ENCODE measurements around the gene RASGRF1. TPM values are rescaled to one million over a fixed set of nuclear protein-coding genes. Genes with fewer than 3 reads are reported as not detected.

RASGRF1 gene
- total RNA-seq, 1 donor from 2014 or later, result 0.48 TPM

- H3K36me3 Mint-ChIP-seq (ENCODE audit: unreplicated experiment), result no peaks in the 10 kb centered on the region
- TF ChIP-seq, protein P1, sequence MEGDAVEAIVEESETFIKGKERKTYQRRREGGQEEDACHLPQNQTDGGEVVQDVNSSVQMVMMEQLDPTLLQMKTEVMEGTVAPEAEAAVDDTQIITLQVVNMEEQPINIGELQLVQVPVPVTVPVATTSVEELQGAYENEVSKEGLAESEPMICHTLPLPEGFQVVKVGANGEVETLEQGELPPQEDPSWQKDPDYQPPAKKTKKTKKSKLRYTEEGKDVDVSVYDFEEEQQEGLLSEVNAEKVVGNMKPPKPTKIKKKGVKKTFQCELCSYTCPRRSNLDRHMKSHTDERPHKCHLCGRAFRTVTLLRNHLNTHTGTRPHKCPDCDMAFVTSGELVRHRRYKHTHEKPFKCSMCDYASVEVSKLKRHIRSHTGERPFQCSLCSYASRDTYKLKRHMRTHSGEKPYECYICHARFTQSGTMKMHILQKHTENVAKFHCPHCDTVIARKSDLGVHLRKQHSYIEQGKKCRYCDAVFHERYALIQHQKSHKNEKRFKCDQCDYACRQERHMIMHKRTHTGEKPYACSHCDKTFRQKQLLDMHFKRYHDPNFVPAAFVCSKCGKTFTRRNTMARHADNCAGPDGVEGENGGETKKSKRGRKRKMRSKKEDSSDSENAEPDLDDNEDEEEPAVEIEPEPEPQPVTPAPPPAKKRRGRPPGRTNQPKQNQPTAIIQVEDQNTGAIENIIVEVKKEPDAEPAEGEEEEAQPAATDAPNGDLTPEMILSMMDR (IDR thresholded peaks at IDR 0.05), result no peak
- H3K4me3 Mint-ChIP-seq (ENCODE audit: unreplicated experiment), result no peak overlapping the region
- DNase-seq (ENCODE audit: extremely low spot score, unreplicated experiment), result no peak
- H3K27me3 Mint-ChIP-seq (ENCODE audit: unreplicated experiment), result peaks cover 28% of the 10 kb centered on the region
- H3K9me3 Mint-ChIP-seq (ENCODE audit: unreplicated experiment), result no peaks in the 10 kb centered on the region
- peaks cover 3% of the 10 kb centered on the region for H3K4me1 Mint-ChIP-seq (ENCODE audit: unreplicated experiment)
- H3K27ac Mint-ChIP-seq (ENCODE audit: unreplicated experiment), result no peak overlapping the region
Observed at GRCh38 chr15:78938658-78939488, 151.7 kb downstream of the RASGRF1 start.

DNA sequence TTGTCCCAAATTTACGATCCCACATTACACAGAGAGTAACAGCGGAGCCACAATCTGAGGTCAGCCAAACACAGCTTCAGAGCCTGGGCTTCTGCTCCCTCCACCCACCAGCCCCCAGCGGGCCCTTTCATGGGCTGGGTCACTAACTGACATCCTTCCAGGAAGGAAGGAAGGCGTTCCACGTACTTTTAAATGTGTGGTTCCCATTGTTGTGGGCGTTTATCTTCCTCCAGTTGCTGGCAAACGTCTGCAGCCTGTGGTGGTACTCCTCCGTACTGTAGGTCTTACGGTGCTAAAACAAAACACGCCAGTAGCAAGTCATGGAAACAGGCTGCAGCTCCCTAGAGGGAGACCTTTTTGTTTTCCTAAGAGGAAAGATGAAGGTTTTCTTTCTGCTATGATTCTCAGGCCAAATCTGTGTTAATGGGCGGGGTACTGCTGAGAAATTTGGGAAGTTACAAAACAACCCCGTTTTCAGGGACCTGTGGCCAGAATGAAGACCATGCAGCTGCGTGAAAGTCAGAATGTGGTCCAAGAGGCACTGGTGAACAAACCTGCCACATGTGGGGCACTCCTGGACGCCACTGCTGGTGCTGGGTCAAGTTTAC is 153.3 kb downstream of the RASGRF1 start:
- H3K36me3 Mint-ChIP-seq (ENCODE audit: unreplicated experiment), result no peaks in the 10 kb centered on the region
- peaks cover 19% of the 10 kb centered on the region for H3K27me3 Mint-ChIP-seq (ENCODE audit: unreplicated experiment)
- H3K4me1 Mint-ChIP-seq (ENCODE audit: unreplicated experiment), result peaks cover 4% of the 10 kb centered on the region
- DNase-seq (ENCODE audit: extremely low spot score, unreplicated experiment), result no peak
- no peaks in the 10 kb centered on the region for H3K9me3 Mint-ChIP-seq (ENCODE audit: unreplicated experiment)
- no peak overlapping the region for H3K4me3 Mint-ChIP-seq (ENCODE audit: unreplicated experiment)
- no peak overlapping the region for H3K27ac Mint-ChIP-seq (ENCODE audit: unreplicated experiment)
- TF ChIP-seq, protein P1 (IDR thresholded peaks at IDR 0.05), result no peak

DNA sequence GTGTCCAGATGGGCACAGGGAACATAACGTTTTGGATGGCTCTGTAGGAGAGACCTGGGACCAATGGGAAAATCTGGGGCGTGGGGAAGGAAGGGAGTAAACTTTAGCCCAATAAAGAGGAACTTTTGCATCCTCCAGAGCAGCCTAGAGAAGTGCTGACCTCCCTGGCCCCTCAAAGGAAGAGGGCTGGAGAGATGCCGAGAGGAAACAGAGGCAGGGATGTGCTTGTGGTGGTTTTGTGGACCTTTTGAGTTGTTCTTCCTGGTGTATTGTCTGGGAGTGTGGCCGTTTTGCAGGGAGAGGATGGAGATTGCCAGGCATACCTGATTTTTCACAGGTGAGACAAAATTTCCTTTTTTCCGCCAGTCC is 155.9 kb downstream of the RASGRF1 start:
- Mint-ChIP-seq H3K27ac (ENCODE audit: unreplicated experiment) (no peak overlapping the region), H3K4me1 (ENCODE audit: unreplicated experiment) (peaks cover 6% of the 10 kb centered on the region), H3K36me3 (ENCODE audit: unreplicated experiment) (no peaks in the 10 kb centered on the region), H3K9me3 (ENCODE audit: unreplicated experiment) (no peaks in the 10 kb centered on the region), H3K27me3 (ENCODE audit: unreplicated experiment) (peaks cover 20% of the 10 kb centered on the region), H3K4me3 (ENCODE audit: unreplicated experiment) (no peak overlapping the region)
- DNase-seq (ENCODE audit: extremely low spot score, unreplicated experiment), result no peak
- TF ChIP-seq, protein P1 (IDR thresholded peaks at IDR 0.05), result no peak

DNA sequence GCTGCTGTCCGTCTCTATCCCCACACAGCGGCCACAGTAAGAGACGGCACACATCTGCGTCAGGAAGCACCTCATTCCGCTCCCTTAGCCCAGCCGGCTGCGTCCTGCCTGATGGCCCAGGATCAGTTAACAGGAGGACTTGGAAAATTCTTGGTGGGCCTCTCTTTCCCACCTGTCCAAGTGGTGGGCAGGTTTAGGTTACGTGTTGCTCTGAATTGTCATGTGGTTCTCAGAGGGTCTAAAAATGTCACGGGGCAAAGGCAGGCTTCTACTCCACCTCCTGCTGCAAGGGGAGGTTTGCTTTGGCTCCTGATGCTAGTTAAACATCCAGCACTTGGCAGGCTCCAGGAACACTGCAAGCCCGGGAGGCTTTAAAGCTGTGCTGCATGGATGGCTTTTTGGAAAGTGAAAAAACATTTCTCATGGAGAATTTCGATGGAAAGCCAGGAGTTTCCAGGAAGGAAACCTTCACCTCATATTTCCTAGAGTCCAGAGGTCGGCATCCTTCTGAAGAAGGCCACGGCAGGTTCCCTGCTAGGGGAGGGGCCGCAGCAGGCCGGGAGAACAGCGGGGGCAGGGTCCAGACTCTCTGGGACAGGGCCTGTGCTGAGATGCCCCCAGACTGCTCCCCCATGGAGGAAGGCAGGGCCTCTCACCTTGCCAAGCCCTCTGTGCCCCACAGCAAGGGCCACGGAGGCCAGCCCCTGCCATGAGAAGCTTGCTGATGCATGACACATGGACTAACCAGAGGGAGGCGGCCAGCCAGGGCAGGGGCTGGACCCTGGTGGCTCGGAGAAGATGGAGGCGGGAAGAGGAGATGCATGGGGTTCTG is 156.5 kb downstream of the RASGRF1 start:
- TF ChIP-seq, protein P1 (IDR thresholded peaks at IDR 0.05), result no peak
- DNase-seq (ENCODE audit: extremely low spot score, unreplicated experiment), result no peak
- H3K4me3 Mint-ChIP-seq (ENCODE audit: unreplicated experiment), result no peak overlapping the region

More for the DNA sequence above, 156.5 kb downstream of the RASGRF1 start:
- H3K27ac Mint-ChIP-seq (ENCODE audit: unreplicated experiment), result no peak overlapping the region
- no peaks in the 10 kb centered on the region for H3K36me3 Mint-ChIP-seq (ENCODE audit: unreplicated experiment)
- H3K27me3 Mint-ChIP-seq (ENCODE audit: unreplicated experiment), result peaks cover 16% of the 10 kb centered on the region
- peaks cover 6% of the 10 kb centered on the region for H3K4me1 Mint-ChIP-seq (ENCODE audit: unreplicated experiment)
- H3K9me3 Mint-ChIP-seq (ENCODE audit: unreplicated experiment), result no peaks in the 10 kb centered on the region
